HG03354 (cell line): ENCODE measurements around the gene KCNIP3.
A peak's percentile ranks its signal among the peaks of the same experiment; 100 is the strongest.

ENCODE experiments used
- ATAC-seq: cut with Tn5 transposase; IDR thresholded peaks from one replicate; pipeline ENCODE4 v1.9.1; 2021; ENCODE audit warnings: mild to moderate bottlenecking; ENCODE audit not compliant: unreplicated experiment, poor library complexity, severe bottlenecking

The KCNIP3 gene

GRCh38 chr2:95379371-95379831 lies 82.3 kb downstream of the KCNIP3 start:
- ATAC-seq, result no peak

- ATAC-seq, result no peak
These were observed 83.1 kb downstream of the KCNIP3 start for GRCh38 chr2:95380280-95380679.

- no peak for ATAC-seq
These were observed 83.6 kb downstream of the KCNIP3 start for GRCh38 chr2:95380731-95381130.

GRCh38 chr2:95381212-95382191 lies 84.4 kb downstream of the KCNIP3 start:
- no peak for ATAC-seq

- ATAC-seq, result no peak
These were observed 85.0 kb downstream of the KCNIP3 start for GRCh38 chr2:95382192-95382591.

- no peak for ATAC-seq
These were observed 85.8 kb downstream of the KCNIP3 start for GRCh38 chr2:95382686-95383634.

GRCh38 chr2:95383635-95384027 lies 86.5 kb downstream of the KCNIP3 start:
- no peak for ATAC-seq

GRCh38 chr2:95384854-95385569 lies 87.9 kb downstream of the KCNIP3 start:
- no peak for ATAC-seq

GRCh38 chr2:95385570-95385984 lies 88.4 kb downstream of the KCNIP3 start:
- no peak for ATAC-seq

- ATAC-seq, result no peak
These were observed 88.9 kb downstream of the KCNIP3 start for GRCh38 chr2:95386031-95386430.

GRCh38 chr2:95387358-95387757 lies 90.2 kb downstream of the KCNIP3 start:
- ATAC-seq, result no peak

GRCh38 chr2:95388091-95388692 lies 91.0 kb downstream of the KCNIP3 start:
- ATAC-seq, result no peak

GRCh38 chr2:95388856-95389244 lies 91.7 kb downstream of the KCNIP3 start:
- peak; percentile 21 for ATAC-seq

- ATAC-seq, result peak; percentile 79
These were observed 92.3 kb downstream of the KCNIP3 start for GRCh38 chr2:95389245-95390119.

GRCh38 chr2:95390272-95390880 lies 93.2 kb downstream of the KCNIP3 start:
- no peak for ATAC-seq

GRCh38 chr2:95390881-95391321 lies 93.8 kb downstream of the KCNIP3 start:
- no peak for ATAC-seq

- ATAC-seq, result no peak
These were observed 94.6 kb downstream of the KCNIP3 start for GRCh38 chr2:95391641-95392310.
